RWPE2 (cell line): ENCODE data around the gene KASH5.

Source experiments
- ATAC-seq: fragments of 200-7000 bp; cut with Tn5 transposase; 3 replicates; pipeline ENCODE4 v1.9.1; 2021; ENCODE audit warnings: low read depth
- DNase-seq: peaks from one replicate; pipeline ENCODE4 v3.0.0-alpha.2; 2020; ENCODE audit warnings: low spot score
- H3K27ac ChIP-seq: fragments of 450-650 bp; 2 replicates; pipeline ENCODE4 v1.5.1; 2017; ENCODE audit warnings: mild to moderate bottlenecking; ENCODE audit not compliant: poor library complexity, severe bottlenecking
- H3K27me3 ChIP-seq: fragments of 250-450 bp; sonication (Bioruptor Pico); 2 replicates; pipeline ENCODE4 v1.5.1; 2021; ENCODE audit warnings: mild to moderate bottlenecking, moderate library complexity; ENCODE audit not compliant: insufficient read depth, poor library complexity, severe bottlenecking
- H3K36me3 ChIP-seq: fragments of 250-450 bp; sonication (Bioruptor Pico); 2 replicates; pipeline ENCODE4 v1.5.1; 2020; ENCODE audit warnings: low read depth, mild to moderate bottlenecking, moderate library complexity
- H3K4me1 ChIP-seq: fragments of 250-450 bp; sonication (Bioruptor Pico); 2 replicates; pipeline ENCODE4 v1.5.1; 2021; ENCODE audit warnings: mild to moderate bottlenecking, moderate library complexity; ENCODE audit not compliant: insufficient read depth, poor library complexity, severe bottlenecking
- H3K4me3 ChIP-seq: fragments of 250-450 bp; sonication (Bioruptor Pico); 2 replicates; pipeline ENCODE4 v1.5.1; 2021; ENCODE audit warnings: mild to moderate bottlenecking, moderate library complexity; ENCODE audit not compliant: severe bottlenecking
- H3K9me3 ChIP-seq: fragments of 250-450 bp; sonication (Bioruptor Pico); 2 replicates; pipeline ENCODE4 v1.5.1; 2021; ENCODE audit warnings: mild to moderate bottlenecking, moderate library complexity; ENCODE audit not compliant: severe bottlenecking
- CTCF ChIP-seq: fragments of 450-650 bp; IDR thresholded peaks from one replicate; pipeline ENCODE4 v1.5.1; 2017; ENCODE audit warnings: mild to moderate bottlenecking, moderate library complexity; ENCODE audit not compliant: poor library complexity, severe bottlenecking

KASH5 gene

GRCh38 chr19:49440439-49441209 lies 52.6 kb downstream of the KASH5 start:
- H3K4me3 ChIP-seq, result peak overlapping the region; percentile 17
- no peaks in the 10 kb centered on the region for H3K4me1 ChIP-seq
- TF ChIP-seq CTCF, result no peak
- H3K36me3 ChIP-seq, result no peaks in the 10 kb centered on the region
- DNase-seq (no peak), ATAC-seq (no peak)
- no peaks in the 10 kb centered on the region for H3K9me3 ChIP-seq
- H3K27ac ChIP-seq, result no peak overlapping the region
- H3K27me3 ChIP-seq, result peaks cover 67% of the 10 kb centered on the region

- no peak for DNase-seq
- peaks cover 2% of the 10 kb centered on the region; the same call in 1 of the 2 replicates for H3K36me3 ChIP-seq
- no peak for TF ChIP-seq CTCF
- H3K27ac ChIP-seq, result no peak within 1 kb of the TSS
- H3K4me1 ChIP-seq, result no peaks in the 10 kb centered on the region
- peak within 1 kb of the TSS; percentile 17 for H3K4me3 ChIP-seq
- ATAC-seq, result no peak
- H3K27me3 ChIP-seq, result peaks cover 60% of the 10 kb centered on the region
- H3K9me3 ChIP-seq, result no peaks in the 10 kb centered on the region
These were observed 53.3 kb downstream of the KASH5 start, which contains the start of gene SLC17A7 for GRCh38 chr19:49441210-49441959. Gene SLC17A7 (minus strand): TSS chr19:49441527. CDS start chr19:49441379, 148 bp downstream.

- Histone ChIP-seq H3K36me3 (peaks cover 8% of the 10 kb centered on the region; the same call in 1 of the 2 replicates), H3K27me3 (peaks cover 54% of the 10 kb centered on the region), H3K4me3 (no peak overlapping the region), H3K27ac (no peak overlapping the region), H3K4me1 (no peaks in the 10 kb centered on the region), H3K9me3 (no peaks in the 10 kb centered on the region)
- ATAC-seq (no peak), DNase-seq (no peak)
- TF ChIP-seq CTCF, result no peak
These were observed 53.9 kb downstream of the KASH5 start for GRCh38 chr19:49441960-49442350.

GRCh38 chr19:49442354-49442753 lies 54.3 kb downstream of the KASH5 start:
- Histone ChIP-seq H3K9me3 (no peaks in the 10 kb centered on the region), H3K4me3 (peak overlapping the region; percentile 12), H3K36me3 (peaks cover 8% of the 10 kb centered on the region; the same call in 1 of the 2 replicates), H3K4me1 (no peaks in the 10 kb centered on the region), H3K27ac (no peak overlapping the region), H3K27me3 (peaks cover 50% of the 10 kb centered on the region)
- no peak for TF ChIP-seq CTCF
- DNase-seq (no peak), ATAC-seq (no peak)
